ENCODE measurements around the gene CNN2. TPM values are rescaled to one million over a fixed set of nuclear protein-coding genes. Genes with fewer than 3 reads are reported as not detected.

CNN2 gene
- total and polyA plus RNA-seq, 2 donors (not counting 1 experiment from before 2014, with no cell fraction given) = 198 to 301 TPM

GRCh38 chr19:1017115-1017905, 9.1 kb upstream of the CNN2 start:
- Histone ChIP-seq H3K4me1 (ENCODE audit: control insufficient read depth in 2 of 2, insufficient read depth in 2 of 2, low read length in 2 of 2) (peaks cover 41 to 65% of the 10 kb centered on the region in 2 donors), H4K20me1 (ENCODE audit: control insufficient read depth, insufficient read depth, low read length, poor library complexity, severe bottlenecking) (peaks cover 84% of the 10 kb centered on the region), H3K27ac (ENCODE audit: low read length in 2 of 2) (no peak overlapping the region), H3K9me3 (ENCODE audit: control extremely low read depth in 1 of 3, control insufficient read depth in 2 of 3, insufficient read depth in 1 of 3, low read length in 2 of 3) (no peaks in the 10 kb centered on the region), H3K27me3 (replicated peaks in 1 of 4; ENCODE audit: control extremely low read depth in 1 of 4, control insufficient read depth in 3 of 4, insufficient read depth in 4 of 4, low read length in 3 of 4) (no peaks in the 10 kb centered on the region), H3K4me3 (ENCODE audit: control extremely low read depth in 1 of 5, extremely low read depth in 1 of 5, insufficient read depth in 1 of 5, low read depth in 2 of 5, low read length in 4 of 5) (peak overlapping the region in 1 of 5 experiments; percentile 9), H2AFZ (ENCODE audit: insufficient read depth, low read depth, low read length, poor library complexity, severe bottlenecking) (no peak overlapping the region), H3K79me2 (ENCODE audit: control insufficient read depth, insufficient read depth, low read length) (peaks cover 83% of the 10 kb centered on the region), H3K9ac (ENCODE audit: low read length) (peak overlapping the region; percentile 15), H3K36me3 (replicated peaks in 1 of 2; ENCODE audit: control extremely low read depth in 1 of 2, control insufficient read depth in 1 of 2, extremely low read depth in 1 of 2, insufficient read depth in 2 of 2, low read length in 1 of 2) (peaks cover 0 to 29% of the 10 kb centered on the region in 2 experiments), H3K4me2 (replicated peaks; ENCODE audit: low read depth, low read length, poor library complexity, severe bottlenecking) (peak overlapping the region; percentile 57)
- peaks cover 51% of the 10 kb centered on the region for H3K4me1 Mint-ChIP-seq
- ChIA-PET POLR2A (interaction anchor here (0.6 to 1.6 kb wide), 5 partner anchors 8 to 85 kb away, joined by 3 to 11 read pairs (median 6); partner anchors contain the start of gene CNN2), CTCF (interaction anchor here (0.5 kb wide), 1 partner anchor 14 kb away, joined by 3 read pairs; no protein-coding TSS in a partner anchor)
- DNase-seq (no peak), ATAC-seq (ENCODE audit: low read depth) (no peak)
- 67% methylated on average over 24 of the region's 24 CpGs for WGBS (ENCODE audit: insufficient coverage)
- TF ChIP-seq, protein P1, sequence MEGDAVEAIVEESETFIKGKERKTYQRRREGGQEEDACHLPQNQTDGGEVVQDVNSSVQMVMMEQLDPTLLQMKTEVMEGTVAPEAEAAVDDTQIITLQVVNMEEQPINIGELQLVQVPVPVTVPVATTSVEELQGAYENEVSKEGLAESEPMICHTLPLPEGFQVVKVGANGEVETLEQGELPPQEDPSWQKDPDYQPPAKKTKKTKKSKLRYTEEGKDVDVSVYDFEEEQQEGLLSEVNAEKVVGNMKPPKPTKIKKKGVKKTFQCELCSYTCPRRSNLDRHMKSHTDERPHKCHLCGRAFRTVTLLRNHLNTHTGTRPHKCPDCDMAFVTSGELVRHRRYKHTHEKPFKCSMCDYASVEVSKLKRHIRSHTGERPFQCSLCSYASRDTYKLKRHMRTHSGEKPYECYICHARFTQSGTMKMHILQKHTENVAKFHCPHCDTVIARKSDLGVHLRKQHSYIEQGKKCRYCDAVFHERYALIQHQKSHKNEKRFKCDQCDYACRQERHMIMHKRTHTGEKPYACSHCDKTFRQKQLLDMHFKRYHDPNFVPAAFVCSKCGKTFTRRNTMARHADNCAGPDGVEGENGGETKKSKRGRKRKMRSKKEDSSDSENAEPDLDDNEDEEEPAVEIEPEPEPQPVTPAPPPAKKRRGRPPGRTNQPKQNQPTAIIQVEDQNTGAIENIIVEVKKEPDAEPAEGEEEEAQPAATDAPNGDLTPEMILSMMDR (IDR thresholded peaks at IDR 0.05) = no peak
- TF ChIP-seq EZH2 (IDR thresholded peaks at IDR 0.05; ENCODE audit: borderline replicate concordance, insufficient read depth, low read depth, low read length, poor library complexity, severe bottlenecking) = no peak
- H3K4me3 Mint-ChIP-seq = peak overlapping the region; percentile 79
- H3K9me3 Mint-ChIP-seq (ENCODE audit: insufficient read depth) = no peaks in the 10 kb centered on the region
- H3K27ac Mint-ChIP-seq = peak overlapping the region; percentile 85
- intact Hi-C loops (cut with micrococcal nuclease) = no loop called here
- H3K27me3 Mint-ChIP-seq = no peaks in the 10 kb centered on the region

- Histone ChIP-seq H3K9me3 (ENCODE audit: control extremely low read depth in 1 of 3, control insufficient read depth in 2 of 3, insufficient read depth in 1 of 3, low read length in 2 of 3) (no peaks in the 10 kb centered on the region), H3K36me3 (replicated peaks in 1 of 2; ENCODE audit: control extremely low read depth in 1 of 2, control insufficient read depth in 1 of 2, extremely low read depth in 1 of 2, insufficient read depth in 2 of 2, low read length in 1 of 2) (peaks cover 0 to 24% of the 10 kb centered on the region in 2 experiments), H3K27me3 (replicated peaks in 1 of 4; ENCODE audit: control extremely low read depth in 1 of 4, control insufficient read depth in 3 of 4, insufficient read depth in 4 of 4, low read length in 3 of 4) (no peaks in the 10 kb centered on the region), H3K4me1 (ENCODE audit: control insufficient read depth in 2 of 2, insufficient read depth in 2 of 2, low read length in 2 of 2) (peaks cover 41 to 65% of the 10 kb centered on the region in 2 donors), H3K4me3 (ENCODE audit: control extremely low read depth in 1 of 5, extremely low read depth in 1 of 5, insufficient read depth in 1 of 5, low read depth in 2 of 5, low read length in 4 of 5) (no peak overlapping the region), H3K79me2 (ENCODE audit: control insufficient read depth, insufficient read depth, low read length) (peaks cover 81% of the 10 kb centered on the region), H2AFZ (ENCODE audit: insufficient read depth, low read depth, low read length, poor library complexity, severe bottlenecking) (no peak overlapping the region), H4K20me1 (ENCODE audit: control insufficient read depth, insufficient read depth, low read length, poor library complexity, severe bottlenecking) (peaks cover 78% of the 10 kb centered on the region), H3K9ac (ENCODE audit: low read length) (no peak overlapping the region), H3K27ac (ENCODE audit: low read length in 2 of 2) (no peak overlapping the region), H3K4me2 (replicated peaks; ENCODE audit: low read depth, low read length, poor library complexity, severe bottlenecking) (peak overlapping the region; percentile 57)
- H3K27ac Mint-ChIP-seq = no peak overlapping the region
- H3K4me3 Mint-ChIP-seq = peak overlapping the region; percentile 79
- H3K4me1 Mint-ChIP-seq = peaks cover 51% of the 10 kb centered on the region
- ChIA-PET POLR2A (interaction anchor here (0.6 to 1.6 kb wide), 4 partner anchors 9 to 1914 kb away, joined by 3 to 11 read pairs (median 6); no protein-coding TSS in a partner anchor), CTCF (interaction anchor here (1.6 kb wide), 1 partner anchor 223 kb away, joined by 6 read pairs; no protein-coding TSS in a partner anchor)
- no peak for TF ChIP-seq EZH2 (IDR thresholded peaks at IDR 0.05; ENCODE audit: borderline replicate concordance, insufficient read depth, low read depth, low read length, poor library complexity, severe bottlenecking)
- intact Hi-C loops (cut with micrococcal nuclease) = no loop called here
- ATAC-seq (ENCODE audit: low read depth) = no peak
- no peaks in the 10 kb centered on the region for H3K9me3 Mint-ChIP-seq (ENCODE audit: insufficient read depth)
- no peaks in the 10 kb centered on the region for H3K27me3 Mint-ChIP-seq
- DNase-seq = no peak
- WGBS (ENCODE audit: insufficient coverage) = 95% methylated on average over 9 of the region's 9 CpGs
Observed at GRCh38 chr19:1017906-1018305, 8.5 kb upstream of the CNN2 start.

Data from B cell (primary cell).